PC-3 (cell line): ENCODE data around the gene UNG. TPM values are rescaled to one million over a fixed set of nuclear protein-coding genes. Genes with fewer than 3 reads are reported as not detected.

Experiments
- ATAC-seq: fragments of 200-7000 bp; cut with Tn5 transposase; 2 replicates; pipeline ENCODE4 v1.9.1; 2020; ENCODE audit warnings: mild to moderate bottlenecking, moderate library complexity
- BruUV-seq: library from RNA; stranded (reverse); fragments of 400-500 nt; replicated peaks from 2 replicates; lab custom pipeline; 2021; lab: Mats Ljungman, UMichigan
- CTCF ChIA-PET: fragments of 300-600 bp; sonication (Branson Sonifier 250); formaldehyde crosslinking; loops from one replicate; lab custom pipeline; 2022; ENCODE audit warnings: antibody characterized with exemption; lab: Charles Lee
- POLR2A ChIA-PET: fragments of 300-600 bp; sonication (Branson Sonifier 250); formaldehyde crosslinking; loops from one replicate; lab custom pipeline; 2022; ENCODE audit warnings: antibody characterized with exemption; ENCODE audit not compliant: unreplicated experiment; lab: Charles Lee
- DNase-seq: peaks from one replicate; pipeline ENCODE4 v3.0.0-alpha.2; 2015
- H2AFZ ChIP-seq: fragments of 300-600 bp; sonication (generic); 2 replicates; pipeline ENCODE4 v1.6.0; 2016; ENCODE audit warnings: antibody characterized with exemption, low read length
- H3F3A ChIP-seq: fragments of 300-600 bp; sonication (generic); one replicate; pipeline ENCODE4 v1.6.0; 2017; ENCODE audit warnings: antibody characterized with exemption, low read length, control low read depth, mild to moderate bottlenecking; ENCODE audit not compliant: unreplicated experiment
- H3K27ac ChIP-seq: fragments of 300-600 bp; sonication (generic); 2 replicates; pipeline ENCODE4 v1.5.1; 2016; ENCODE audit warnings: mild to moderate bottlenecking, low read length
- H3K27me3 ChIP-seq: fragments of 300-600 bp; sonication (generic); 2 replicates; pipeline ENCODE4 v1.6.1; 2016; ENCODE audit warnings: low read length, mixed read lengths
- H3K36me3 ChIP-seq: fragments of 300-600 bp; sonication (generic); 2 replicates; pipeline ENCODE4 v1.6.1; 2016; ENCODE audit warnings: low read depth, mixed run types, low read length, mixed read lengths
- H3K4me1 ChIP-seq: fragments of 300-600 bp; sonication (generic); 2 replicates; pipeline ENCODE4 v1.5.1; 2016; ENCODE audit warnings: low read length; ENCODE audit not compliant: insufficient read depth
- H3K4me2 ChIP-seq: fragments of 300-600 bp; sonication (generic); 2 replicates; pipeline ENCODE4 v1.6.0; 2016; ENCODE audit warnings: low read length
- H3K4me3 ChIP-seq: fragments of 300-600 bp; sonication (generic); 2 replicates; pipeline ENCODE4 v1.5.1; 2016; ENCODE audit warnings: mild to moderate bottlenecking, low read length, mixed read lengths
- H3K79me2 ChIP-seq: fragments of 300-600 bp; sonication (generic); 2 replicates; pipeline ENCODE4 v1.6.1; 2017; ENCODE audit warnings: low read length, mixed read lengths
- H3K9ac ChIP-seq: fragments of 300-600 bp; sonication (generic); 2 replicates; pipeline ENCODE4 v1.6.0; 2016; ENCODE audit warnings: mild to moderate bottlenecking, low read length
- H3K9me2 ChIP-seq: fragments of 300-600 bp; sonication (generic); replicated peaks from 2 replicates; pipeline ENCODE4 v1.6.1; 2016; ENCODE audit warnings: mixed run types, low read length, mixed read lengths
- H3K9me3 ChIP-seq: fragments of 300-600 bp; sonication (generic); 2 replicates; pipeline ENCODE4 v1.6.1; 2016; ENCODE audit warnings: low read length, mixed read lengths
- H4K20me1 ChIP-seq: fragments of 300-600 bp; sonication (generic); 2 replicates; pipeline ENCODE4 v1.6.1; 2016; ENCODE audit warnings: low read length, mixed read lengths
- CTCF ChIP-seq: fragments of 300-600 bp; sonication (generic); conservative IDR thresholded peaks from 2 replicates; pipeline ENCODE4 v1.5.1; 2017; ENCODE audit warnings: antibody characterized with exemption, low read depth, mild to moderate bottlenecking, low read length
- EZH2 ChIP-seq: fragments of 300-600 bp; sonication (generic); IDR thresholded peaks from one replicate; pipeline ENCODE4 v1.6.1; 2017; ENCODE audit warnings: antibody characterized with exemption, mild to moderate bottlenecking, low read length; ENCODE audit not compliant: unreplicated experiment
- EZH2phosphoT487 ChIP-seq: fragments of 300-600 bp; sonication (generic); IDR thresholded peaks from 2 replicates; pipeline ENCODE4 v1.6.1; 2018; ENCODE audit warnings: mild to moderate bottlenecking, antibody characterized with exemption, low read length, borderline replicate concordance
- intact Hi-C: fragments of 100-400 bp; cut with micrococcal nuclease; formaldehyde crosslinking; loops from 2 replicates; pipeline ENCODE4 v1.9.0; 2023
- total RNA-seq: library from RNA; depleted of rRNA; stranded (reverse); fragments of >200 nt; gene quantifications from 2 replicates; pipeline ENCODE4 v1.2.3, GENCODE V29; 2014; rRNA removed

The UNG gene
- total RNA-seq, 1 experiment from 2014 or later, result 168 TPM

GRCh38 chr12:109156586-109156985 is 59.2 kb downstream of the UNG start:
- Histone ChIP-seq H3K4me1 (peaks cover 12% of the 10 kb centered on the region), H3K9ac (no peak overlapping the region), H3F3A (no peaks in the 10 kb centered on the region), H2AFZ (no peak overlapping the region), H3K79me2 (peaks cover 35% of the 10 kb centered on the region), H3K4me3 (no peak overlapping the region), H3K27me3 (no peaks in the 10 kb centered on the region), H3K9me2 (no peaks in the 10 kb centered on the region), H3K36me3 (no peaks in the 10 kb centered on the region), H3K27ac (no peak overlapping the region), H3K4me2 (no peak overlapping the region), H3K9me3 (no peaks in the 10 kb centered on the region), H4K20me1 (no peaks in the 10 kb centered on the region)
- ATAC-seq, result no peak
- CTCF ChIA-PET, result no interaction called here
- BruUV-seq, result no TSS peak
- no peak for DNase-seq
- TF ChIP-seq CTCF, result no peak
- TF ChIP-seq EZH2phosphoT487, result no peak
- no peak for TF ChIP-seq EZH2
- POLR2A ChIA-PET, result no interaction called here
- intact Hi-C loops, result no loop called here

- no peak overlapping the region for H3K9ac ChIP-seq
- H3K4me3 ChIP-seq, result no peak overlapping the region
- peaks cover 12% of the 10 kb centered on the region for H3K4me1 ChIP-seq
- H3K9me3 ChIP-seq, result no peaks in the 10 kb centered on the region
- H2AFZ ChIP-seq, result no peak overlapping the region
- H3K36me3 ChIP-seq, result no peaks in the 10 kb centered on the region
- no peak overlapping the region for H3K4me2 ChIP-seq
- CTCF ChIA-PET, result no interaction called here
- POLR2A ChIA-PET, result no interaction called here
- no peak for ATAC-seq
- BruUV-seq, result no TSS peak
- H3F3A ChIP-seq, result no peaks in the 10 kb centered on the region
- no peaks in the 10 kb centered on the region for H4K20me1 ChIP-seq
- H3K9me2 ChIP-seq, result no peaks in the 10 kb centered on the region
- H3K27me3 ChIP-seq, result no peaks in the 10 kb centered on the region
- no peak overlapping the region for H3K27ac ChIP-seq
- DNase-seq, result no peak
- H3K79me2 ChIP-seq, result peaks cover 35% of the 10 kb centered on the region
- no peak for TF ChIP-seq EZH2
- TF ChIP-seq EZH2phosphoT487, result no peak
- TF ChIP-seq CTCF, result no peak
- intact Hi-C loops, result no loop called here
Observed at GRCh38 chr12:109157986-109158385, 60.6 kb downstream of the UNG start.

GRCh38 chr12:109160433-109160832 is 63.0 kb downstream of the UNG start:
- ChIA-PET POLR2A (no interaction called here), CTCF (no interaction called here)
- Histone ChIP-seq H3K79me2 (peaks cover 33% of the 10 kb centered on the region), H3K9ac (no peak overlapping the region), H3K4me2 (no peak overlapping the region), H3K27me3 (no peaks in the 10 kb centered on the region), H3F3A (peaks cover 2% of the 10 kb centered on the region), H3K9me2 (no peaks in the 10 kb centered on the region), H3K4me1 (peaks cover 5% of the 10 kb centered on the region; the same call in 1 of the 2 replicates), H4K20me1 (no peaks in the 10 kb centered on the region), H3K36me3 (no peaks in the 10 kb centered on the region), H2AFZ (no peak overlapping the region), H3K4me3 (no peak overlapping the region), H3K27ac (no peak overlapping the region), H3K9me3 (no peaks in the 10 kb centered on the region)
- no peak for ATAC-seq
- no TSS peak for BruUV-seq
- no peak for DNase-seq
- TF ChIP-seq EZH2 (no peak), CTCF (no peak), EZH2phosphoT487 (no peak)
- intact Hi-C loops, result no loop called here

Other genes starting within 250 kb of the UNG start
- gene SSH1, start 240.0 kb upstream of the UNG start, total RNA-seq, result 17.2 and 24.2 TPM in 2 replicates
- gene DAO, start 217.5 kb upstream of the UNG start, total RNA-seq, result not detected in 2 replicates
- gene SVOP, start 76.5 kb upstream of the UNG start, total RNA-seq, result not detected in 2 replicates
- gene USP30, start 45.0 kb upstream of the UNG start, total RNA-seq, result 8.5 and 13.6 TPM in 2 replicates
- 73.8 and 74.0 TPM in 2 replicates for gene ALKBH2, start 4.1 kb upstream of the UNG start, total RNA-seq
- 21.7 and 22.6 TPM in 2 replicates for gene ACACB, start 19.0 kb downstream of the UNG start, total RNA-seq
- not detected in 2 replicates for gene FOXN4, start 211.7 kb downstream of the UNG start, total RNA-seq